ENCODE results near the gene MRPL3.
A peak's percentile ranks its signal among the peaks of the same experiment; 100 is the strongest.

The MRPL3 gene

DNA sequence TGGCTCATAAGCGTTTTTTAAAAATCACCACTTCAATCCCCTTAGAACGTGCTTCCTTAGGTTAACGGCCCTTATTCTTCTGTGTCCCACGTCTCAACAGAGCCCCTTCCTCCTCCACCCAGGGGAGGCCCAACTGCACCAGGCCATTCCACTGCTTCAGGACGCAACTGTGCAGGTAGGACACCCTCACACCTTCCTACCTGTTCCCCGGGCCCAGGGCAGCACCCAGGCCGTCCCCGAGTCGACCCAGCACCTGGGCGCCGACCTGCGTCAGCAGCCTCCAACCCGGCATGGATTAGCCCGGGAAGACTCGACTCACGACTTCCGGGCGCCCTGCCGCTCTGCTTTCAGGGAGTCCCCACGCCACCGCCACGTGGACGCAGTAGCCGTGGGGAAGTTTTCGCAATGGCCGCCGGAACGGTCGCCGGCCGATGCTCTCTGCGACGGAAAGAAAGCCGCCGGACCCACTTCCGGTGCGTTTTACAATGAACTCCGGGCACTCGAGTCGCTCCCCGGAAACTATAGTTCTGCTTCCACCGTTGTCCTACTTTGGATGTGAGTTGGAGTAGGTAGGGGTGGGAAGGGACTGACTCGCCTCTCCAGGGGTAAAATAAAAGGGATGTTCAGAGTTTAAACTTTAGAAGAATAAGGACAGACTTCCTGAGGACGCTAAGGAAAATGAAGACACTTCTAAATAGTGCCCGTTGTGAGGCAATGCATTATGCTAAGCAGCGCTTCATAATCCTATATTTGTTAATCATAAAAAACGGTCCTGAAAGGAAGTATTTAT lies at the start of gene MRPL3:
MRPL3 (minus strand) TSS at position 442 of the 790 bp plus-strand sequence; CDS start at position 292, 150 bp downstream.
- peak within 1 kb of the TSS; percentile 97 for H3K4me3 ChIP-seq (ENCODE audit: low read length)
- TF ChIP-seq ZNF274 (IDR thresholded peaks at IDR 0.05; ENCODE audit: low read depth, low read length), result no peak

DNA sequence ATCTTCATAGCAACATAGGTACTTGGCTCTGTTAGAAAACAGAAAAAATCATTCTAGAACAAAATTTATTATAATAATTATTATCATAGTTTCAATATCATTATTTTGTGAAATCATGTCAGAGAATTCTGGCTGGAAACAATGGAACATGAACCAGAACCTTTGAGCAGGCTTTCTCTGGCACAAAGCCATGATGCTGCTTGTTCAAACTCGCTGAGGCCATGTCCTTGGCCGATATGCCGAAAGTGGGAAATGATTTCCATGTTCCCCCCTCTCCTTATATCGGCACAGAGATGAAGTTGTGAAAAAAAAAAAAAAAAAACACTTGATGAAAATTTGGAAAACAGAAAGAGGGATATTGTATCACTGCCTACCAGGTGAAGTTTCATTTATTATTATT lies 49.0 kb upstream of the MRPL3 start:
- no peak for TF ChIP-seq ZNF274 (IDR thresholded peaks at IDR 0.05; ENCODE audit: low read depth, low read length)
- H3K4me3 ChIP-seq (ENCODE audit: low read length), result no peak overlapping the region

DNA sequence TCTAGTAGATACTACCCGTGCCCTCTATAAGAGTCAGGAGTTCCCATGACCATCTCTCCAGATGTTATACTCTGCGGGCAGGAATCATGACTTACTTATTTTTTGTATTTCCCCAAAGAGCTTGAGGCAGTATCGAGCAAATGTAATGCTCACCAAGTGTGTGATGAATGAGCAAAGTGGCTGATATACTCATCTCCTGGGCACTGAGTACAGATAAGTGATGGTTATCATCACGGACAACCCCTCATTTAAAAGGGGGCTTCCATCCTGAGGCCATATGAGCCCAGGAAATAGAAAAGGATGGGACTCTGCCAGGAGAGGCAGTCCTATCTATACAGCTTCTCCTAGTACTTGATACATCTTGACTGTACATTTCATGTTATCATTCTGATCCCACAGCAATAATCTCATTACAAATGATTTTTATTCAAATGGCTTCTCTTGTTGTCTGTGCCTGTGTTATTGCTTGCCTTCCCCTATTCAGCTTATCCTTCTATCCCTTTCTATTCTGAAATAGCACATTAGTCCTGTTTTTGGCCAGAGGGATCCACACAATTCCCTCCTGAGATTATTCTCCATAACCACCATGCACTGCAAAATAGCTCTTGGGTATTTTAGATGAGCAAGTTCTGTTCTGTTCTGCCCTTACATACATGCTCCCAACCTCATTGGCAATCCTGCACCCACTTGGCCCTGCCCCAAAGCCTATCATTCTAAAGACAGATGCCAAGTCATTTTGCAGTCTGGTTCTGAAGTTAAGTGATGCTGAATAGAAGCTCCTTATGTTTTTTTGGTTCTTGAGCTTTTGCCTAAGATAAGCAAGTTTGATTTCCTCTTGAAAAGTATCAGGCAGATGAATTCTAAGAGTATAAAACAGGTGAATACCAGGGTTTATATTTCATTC lies 48.0 kb upstream of the MRPL3 start:
- H3K4me3 ChIP-seq (ENCODE audit: low read length), result no peak overlapping the region
- no peak for TF ChIP-seq ZNF274 (IDR thresholded peaks at IDR 0.05; ENCODE audit: low read depth, low read length)

- TF ChIP-seq ZNF274 (IDR thresholded peaks at IDR 0.05; ENCODE audit: low read depth, low read length), result no peak
- no peak overlapping the region for H3K4me3 ChIP-seq (ENCODE audit: low read length)
Observed at GRCh38 chr3:131549340-131549739, 46.6 kb upstream of the MRPL3 start.

DNA sequence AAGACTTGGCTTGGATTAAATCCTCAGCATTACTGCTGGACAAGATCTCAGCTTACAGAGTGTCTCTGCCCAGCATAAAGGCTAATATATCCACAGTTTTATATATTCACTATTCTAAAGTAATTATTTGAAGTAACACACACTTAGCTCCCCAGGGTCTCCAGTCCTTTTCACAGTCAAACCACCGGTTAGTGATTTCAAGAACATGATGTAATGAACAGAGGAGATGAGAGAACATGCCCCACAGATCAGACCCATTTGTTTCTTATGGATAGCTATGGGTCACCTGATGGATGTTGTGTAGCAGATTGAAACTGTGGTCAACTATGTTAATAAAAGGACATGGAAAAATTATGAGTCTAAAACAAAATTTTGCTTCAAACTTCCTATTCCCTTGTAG lies 44.8 kb upstream of the MRPL3 start:
- no peak overlapping the region for H3K4me3 ChIP-seq (ENCODE audit: low read length)
- TF ChIP-seq ZNF274 (IDR thresholded peaks at IDR 0.05; ENCODE audit: low read depth, low read length), result no peak

DNA sequence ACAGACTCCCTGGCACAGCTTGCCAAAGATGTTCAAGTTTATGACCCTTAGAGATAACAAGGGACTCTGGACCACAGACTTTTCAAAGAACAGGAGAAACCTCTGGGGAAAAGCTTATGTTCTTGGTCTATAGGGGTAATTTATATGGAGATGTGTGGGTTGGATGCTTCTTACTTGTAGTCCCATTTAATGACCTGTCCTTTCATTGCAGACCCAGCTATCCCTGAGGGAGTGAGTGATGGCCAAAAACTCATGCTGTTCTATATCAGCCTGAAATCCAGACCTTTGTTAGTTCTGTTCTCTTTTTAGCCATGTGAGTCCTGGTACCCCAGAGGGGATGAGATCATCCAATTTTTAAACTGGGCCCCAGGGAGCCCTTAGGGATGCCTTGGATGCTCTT lies 43.7 kb upstream of the MRPL3 start:
- no peak overlapping the region for H3K4me3 ChIP-seq (ENCODE audit: low read length)
- no peak for TF ChIP-seq ZNF274 (IDR thresholded peaks at IDR 0.05; ENCODE audit: low read depth, low read length)

DNA sequence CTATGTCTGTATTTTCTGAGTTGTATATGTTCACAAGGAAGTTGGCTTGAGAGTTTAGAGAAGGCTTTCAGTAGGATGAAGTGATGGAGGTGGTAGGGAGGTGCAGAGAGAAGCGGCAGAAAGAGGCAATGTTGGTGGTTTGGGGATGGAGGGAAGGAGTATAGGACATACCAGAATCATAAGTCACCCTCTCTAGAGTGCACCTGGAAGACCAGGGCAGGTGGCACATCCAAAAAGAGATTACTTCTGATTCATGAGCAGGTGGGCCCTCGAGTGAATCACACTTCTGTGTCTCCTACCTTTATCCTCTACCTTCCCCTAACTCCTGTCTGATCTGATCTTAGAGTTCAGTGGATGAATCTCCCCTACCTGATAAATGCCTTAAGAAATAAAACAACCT lies 41.8 kb upstream of the MRPL3 start:
- TF ChIP-seq ZNF274 (IDR thresholded peaks at IDR 0.05; ENCODE audit: low read depth, low read length), result no peak

DNA sequence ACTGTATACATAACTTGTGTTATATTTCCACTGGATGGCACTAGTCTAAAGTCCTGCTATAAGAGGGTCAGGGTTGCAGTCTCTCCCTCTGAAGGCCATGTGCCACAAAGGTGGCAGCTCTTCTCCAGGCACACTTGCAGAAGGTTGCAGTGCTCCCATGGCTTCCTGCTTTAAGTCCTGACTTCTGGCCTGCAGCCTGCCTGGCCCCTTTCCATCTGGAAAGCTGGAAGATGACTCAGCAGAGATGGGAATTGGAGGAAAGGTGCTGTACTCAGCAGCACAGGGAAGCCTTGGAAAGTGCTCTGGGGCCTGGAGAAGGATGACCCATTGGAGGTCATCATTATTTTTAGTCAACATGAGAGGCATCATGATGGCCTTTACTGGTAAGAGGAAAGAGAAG lies 40.9 kb upstream of the MRPL3 start:
- TF ChIP-seq ZNF274 (IDR thresholded peaks at IDR 0.05; ENCODE audit: low read depth, low read length), result no peak
- H3K4me3 ChIP-seq (ENCODE audit: low read length), result no peak overlapping the region

More for the DNA sequence above, 41.8 kb upstream of the MRPL3 start:
- H3K4me3 ChIP-seq (ENCODE audit: low read length), result no peak overlapping the region

DNA sequence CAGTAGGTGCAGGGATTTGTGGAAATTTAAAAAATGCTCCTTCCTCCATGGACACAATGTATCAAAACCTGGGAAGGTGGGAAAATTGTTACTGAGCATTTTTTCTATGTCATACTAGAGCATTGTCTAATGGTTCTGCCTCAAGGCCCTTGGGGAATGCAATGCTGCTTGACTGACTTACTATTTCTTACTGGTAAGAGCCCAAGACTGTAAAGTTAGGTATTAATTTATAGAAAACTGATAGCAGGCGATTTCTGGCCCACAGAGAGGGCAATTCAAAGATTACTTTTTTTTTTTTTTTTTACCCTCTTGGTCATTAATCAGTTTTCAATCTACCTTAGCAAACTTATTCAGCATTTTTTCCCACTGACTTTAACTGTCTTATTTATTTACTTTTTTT lies 38.5 kb upstream of the MRPL3 start:
- H3K4me3 ChIP-seq (ENCODE audit: low read length), result no peak overlapping the region
- no peak for TF ChIP-seq ZNF274 (IDR thresholded peaks at IDR 0.05; ENCODE audit: low read depth, low read length)

DNA sequence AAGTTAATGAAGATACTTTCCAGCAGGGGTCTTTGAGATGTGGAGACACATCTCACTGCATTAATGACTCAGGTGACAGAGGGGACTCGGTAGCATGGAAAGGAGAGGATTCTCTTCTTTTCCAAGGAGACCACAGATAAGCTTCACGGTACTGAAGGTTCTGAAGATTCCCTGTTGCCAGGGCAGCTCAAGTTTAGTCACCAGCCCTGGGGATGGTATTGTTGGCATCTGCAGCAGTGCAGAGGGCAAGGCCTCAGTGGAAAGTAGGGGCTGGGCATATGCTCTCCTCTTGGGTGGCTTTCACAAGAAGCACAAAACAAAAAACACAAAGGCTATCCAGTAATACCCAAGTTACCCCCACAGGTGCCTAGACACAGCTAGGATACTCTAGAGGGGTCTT lies 38.0 kb upstream of the MRPL3 start:
- no peak for TF ChIP-seq ZNF274 (IDR thresholded peaks at IDR 0.05; ENCODE audit: low read depth, low read length)
- H3K4me3 ChIP-seq (ENCODE audit: low read length), result no peak overlapping the region

GRCh38 chr3:131540143-131540542 lies 37.4 kb upstream of the MRPL3 start:
- TF ChIP-seq ZNF274 (IDR thresholded peaks at IDR 0.05; ENCODE audit: low read depth, low read length), result no peak
- no peak overlapping the region for H3K4me3 ChIP-seq (ENCODE audit: low read length)

DNA sequence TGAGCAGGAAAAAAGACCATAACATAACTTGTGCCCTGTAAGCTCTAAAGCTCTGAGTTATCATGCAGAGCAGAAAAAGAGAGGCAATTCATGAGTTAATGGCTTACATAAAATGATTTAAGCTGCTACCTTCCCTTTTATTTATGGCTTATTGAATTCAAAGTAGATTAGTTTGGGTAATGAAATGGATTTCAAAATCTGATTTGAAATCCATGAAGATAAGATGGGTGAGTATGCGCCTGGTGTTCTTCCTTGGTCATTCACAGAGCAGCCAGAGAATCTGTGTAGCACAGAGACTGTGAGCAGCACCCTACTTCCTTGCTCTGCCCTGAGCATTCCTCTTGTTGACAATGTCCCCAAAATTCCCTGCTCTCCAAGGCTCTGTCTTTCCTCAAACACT lies 36.2 kb upstream of the MRPL3 start:
- TF ChIP-seq ZNF274 (IDR thresholded peaks at IDR 0.05; ENCODE audit: low read depth, low read length), result no peak
- no peak overlapping the region for H3K4me3 ChIP-seq (ENCODE audit: low read length)

DNA sequence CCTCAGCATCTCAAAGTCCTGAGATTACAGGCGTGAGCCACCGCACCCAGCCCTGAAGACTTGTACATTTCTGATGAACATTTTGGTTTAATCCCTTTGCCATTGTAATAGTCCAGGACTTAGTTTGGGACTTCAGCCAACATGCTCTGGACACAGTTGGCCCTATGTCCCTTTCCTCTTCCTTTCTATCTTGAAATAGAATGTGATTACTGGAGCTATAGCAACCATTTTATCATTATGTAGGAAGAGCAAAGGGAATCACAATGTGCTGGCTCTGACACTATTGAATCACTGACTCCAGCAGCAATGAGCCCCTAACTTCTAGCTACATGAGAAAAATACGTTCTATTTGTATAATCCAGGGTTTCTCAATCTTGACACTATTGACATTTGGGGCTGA lies 34.8 kb upstream of the MRPL3 start:
- no peak overlapping the region for H3K4me3 ChIP-seq (ENCODE audit: low read length)
- no peak for TF ChIP-seq ZNF274 (IDR thresholded peaks at IDR 0.05; ENCODE audit: low read depth, low read length)

DNA sequence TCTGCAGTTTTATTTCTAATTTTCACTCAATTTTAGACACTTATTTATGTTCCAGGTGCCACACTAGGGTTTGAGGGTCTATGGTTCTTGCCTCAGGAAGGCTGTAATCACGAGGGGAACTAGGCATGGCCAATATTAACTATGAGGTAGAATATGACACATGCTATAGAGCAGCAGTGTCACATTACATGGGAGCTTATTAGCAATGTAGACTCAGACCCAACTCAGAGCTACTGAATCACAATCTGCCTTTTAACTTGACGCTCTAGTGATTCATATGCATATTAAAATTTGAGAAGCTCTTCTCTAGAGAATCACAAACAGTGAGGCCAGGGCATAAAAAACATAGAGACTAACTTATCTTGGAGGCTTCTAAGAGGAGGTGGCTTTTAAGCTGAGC lies 32.8 kb upstream of the MRPL3 start:
- H3K4me3 ChIP-seq (ENCODE audit: low read length), result no peak overlapping the region
- no peak for TF ChIP-seq ZNF274 (IDR thresholded peaks at IDR 0.05; ENCODE audit: low read depth, low read length)

GRCh38 chr3:131535131-131535530 lies 32.4 kb upstream of the MRPL3 start:
- TF ChIP-seq ZNF274 (IDR thresholded peaks at IDR 0.05; ENCODE audit: low read depth, low read length), result no peak

More at GRCh38 chr3:131535131-131535530, 32.4 kb upstream of the MRPL3 start:
- no peak overlapping the region for H3K4me3 ChIP-seq (ENCODE audit: low read length)
